ENCODE data around the gene SOBP.

- TF ChIP-seq CSRNP3 (CRISPR knock-in tag; IDR thresholded peaks at IDR 0.05) (no peak), CSDC2 (CRISPR knock-in tag; IDR thresholded peaks at IDR 0.05) (no peak), ZC3H10 (CRISPR knock-in tag; IDR thresholded peaks at IDR 0.05) (no peak)
Observed at GRCh38 chr6:107639511-107639910, 149.6 kb downstream of the SOBP start.

Data from SK-N-SH treated with all-trans-retinoic acid at 6 μM for 48 hours (cell line).